ENCODE results near the gene IFFO2.
"Not testable (repeated sequence)": the region's sequence is repeated elsewhere in the genome, so short reads cannot be mapped to it uniquely, and the experiment has no call there.

The IFFO2 gene

DNA sequence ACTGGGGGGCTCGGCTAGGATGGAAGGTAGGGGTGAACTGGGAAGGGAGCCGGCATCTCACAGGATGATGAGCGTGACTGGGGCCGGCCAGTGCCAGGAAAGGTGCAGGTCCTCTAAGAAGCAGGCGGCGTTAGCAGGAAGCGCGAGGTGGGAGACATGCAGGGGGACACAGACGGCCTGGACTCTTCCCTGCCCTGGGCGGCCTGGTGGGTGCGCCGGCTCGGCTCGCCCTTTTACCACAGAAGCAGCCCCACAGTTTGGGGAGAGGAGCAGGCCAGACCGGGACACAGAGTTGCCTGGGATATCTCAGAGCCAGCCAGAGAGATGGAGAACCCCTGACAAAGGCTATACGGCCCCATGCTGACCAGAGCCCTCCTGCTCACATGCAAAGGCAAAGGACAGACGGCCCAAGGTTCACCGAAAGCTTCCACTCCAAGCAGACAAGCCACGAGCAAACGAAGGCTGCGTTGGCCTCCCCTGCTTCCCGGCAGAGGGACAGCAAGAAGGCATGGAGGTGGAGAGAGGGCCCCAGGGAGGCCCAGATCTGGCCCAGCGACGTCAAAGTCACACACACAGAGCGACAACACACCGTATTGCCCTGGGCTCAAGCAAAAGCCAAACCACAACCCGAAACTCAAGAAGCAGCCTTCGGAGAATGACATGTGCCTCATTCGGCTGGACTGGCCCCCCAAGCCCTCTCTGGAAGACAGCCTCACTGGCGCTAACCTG is 39.2 kb downstream of the IFFO2 start:
- DNase-seq = no peak

DNA sequence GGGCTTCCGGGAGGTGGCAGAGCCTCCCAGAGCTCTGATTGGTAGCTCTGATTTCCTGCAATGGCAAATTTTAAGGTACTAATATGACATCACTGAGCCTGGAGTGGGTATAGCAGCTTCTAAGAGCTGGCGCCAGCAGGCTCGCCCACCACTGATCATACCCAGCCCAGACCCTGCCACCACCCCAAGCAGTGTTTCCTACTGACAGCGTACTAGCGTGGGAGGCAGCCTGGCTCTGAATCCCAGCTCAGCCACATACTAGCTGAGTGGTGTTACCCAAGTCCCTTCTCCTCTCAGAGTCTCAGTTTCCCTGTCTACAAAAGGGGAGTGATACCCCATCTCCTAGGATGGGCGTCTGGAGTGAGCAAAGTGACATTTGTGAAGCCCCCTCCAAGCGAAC is 41.1 kb downstream of the IFFO2 start:
- DNase-seq = no peak

DNA sequence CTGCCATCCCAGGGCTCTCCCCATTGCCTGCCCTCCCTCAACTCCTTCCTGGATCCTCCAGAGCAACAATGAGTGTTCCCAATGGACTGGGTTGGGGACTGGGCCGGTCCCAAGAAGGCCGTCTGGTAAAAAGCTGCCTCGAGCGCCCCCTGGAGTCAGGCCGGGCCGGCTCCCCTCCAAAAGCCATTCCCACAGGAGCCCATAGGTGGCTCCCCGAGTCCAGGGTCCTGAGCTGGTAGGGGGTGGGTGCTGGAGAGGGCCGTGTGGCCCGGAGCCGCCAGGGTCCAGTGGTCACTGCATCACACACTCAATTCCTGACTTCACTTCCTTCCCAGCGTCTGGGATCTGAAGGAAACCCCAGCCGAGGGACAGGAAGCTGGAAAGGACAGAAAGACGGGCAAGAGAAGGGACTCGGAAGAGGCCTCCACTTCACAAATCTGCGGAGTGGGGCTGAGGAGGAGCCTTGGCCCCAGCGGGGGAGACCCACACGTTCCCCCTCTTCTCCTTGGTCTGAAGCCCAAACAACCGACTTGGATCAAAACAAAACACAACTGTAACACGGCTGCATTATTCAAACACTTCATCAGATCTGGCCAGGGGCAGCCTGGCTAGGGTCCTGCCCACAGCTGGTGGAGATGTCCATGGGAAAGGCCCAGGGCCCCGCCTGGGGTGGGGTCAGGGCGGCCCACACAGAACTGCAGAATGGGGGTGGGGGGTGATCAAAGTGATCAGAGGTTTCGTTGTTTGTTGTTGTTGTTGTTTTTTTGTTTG is 43.2 kb downstream of the IFFO2 start:
- peak; percentile 71 to 78 for DNase-seq

DNA sequence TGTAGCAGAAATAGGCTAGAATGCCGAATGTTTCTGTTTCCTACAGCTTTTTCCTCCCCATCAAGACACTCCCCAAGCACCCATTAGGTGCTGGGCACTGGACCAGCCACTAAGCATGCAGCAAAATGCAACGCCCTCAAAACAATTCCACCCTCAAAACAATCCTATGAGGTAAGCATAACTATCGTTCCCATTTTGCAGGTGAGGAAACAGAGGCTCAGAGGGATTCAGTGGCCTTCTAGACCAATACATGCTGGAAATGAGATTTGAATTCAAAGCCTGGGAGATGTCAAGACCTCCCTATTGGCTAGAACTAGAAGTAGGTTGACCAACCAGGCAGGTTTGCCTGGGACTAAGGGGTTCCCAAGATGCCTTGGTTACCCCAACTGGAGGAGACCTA is 43.9 kb downstream of the IFFO2 start:
- DNase-seq = no peak

DNA sequence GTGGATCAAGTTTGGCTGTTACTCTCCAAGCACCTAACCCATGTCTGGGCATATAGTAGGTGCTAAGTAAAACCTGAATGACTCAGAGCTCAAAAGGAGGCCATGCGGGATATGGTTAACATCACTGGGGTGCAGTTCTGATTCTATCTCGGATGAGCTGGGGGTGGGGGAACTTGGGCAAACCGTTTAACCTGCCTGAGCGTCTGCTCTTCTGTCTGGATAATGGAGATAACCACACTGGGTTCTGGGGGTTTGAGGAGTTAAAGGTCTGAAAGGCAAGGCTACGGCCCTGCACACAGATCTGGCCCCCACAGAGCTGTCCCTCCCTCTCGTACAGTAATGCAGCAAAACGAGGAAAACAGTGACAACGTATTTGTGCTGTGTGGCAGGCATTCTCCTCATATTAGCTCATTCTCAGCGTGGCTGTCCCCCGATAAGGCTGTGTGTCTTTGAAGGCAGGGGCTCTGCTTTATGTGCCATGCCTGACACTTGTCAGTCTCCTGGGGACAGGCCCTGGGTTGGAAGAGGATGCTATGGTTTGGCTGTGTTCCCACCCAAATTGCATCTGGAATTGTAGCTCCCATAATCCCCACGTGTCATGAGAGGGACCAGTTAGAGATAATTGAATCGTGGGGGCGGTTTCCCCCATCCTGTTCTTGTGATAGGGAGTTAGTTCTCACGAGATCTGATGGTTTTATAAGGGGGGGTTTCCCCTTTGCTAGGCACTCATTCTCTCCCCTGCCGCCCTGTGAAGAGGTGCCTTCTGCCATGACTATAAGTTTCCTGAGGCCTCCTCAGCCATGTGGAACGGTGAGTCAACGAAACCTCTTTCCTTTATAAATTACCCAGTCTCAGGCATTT is 47.3 kb downstream of the IFFO2 start:
- no peak for DNase-seq

DNA sequence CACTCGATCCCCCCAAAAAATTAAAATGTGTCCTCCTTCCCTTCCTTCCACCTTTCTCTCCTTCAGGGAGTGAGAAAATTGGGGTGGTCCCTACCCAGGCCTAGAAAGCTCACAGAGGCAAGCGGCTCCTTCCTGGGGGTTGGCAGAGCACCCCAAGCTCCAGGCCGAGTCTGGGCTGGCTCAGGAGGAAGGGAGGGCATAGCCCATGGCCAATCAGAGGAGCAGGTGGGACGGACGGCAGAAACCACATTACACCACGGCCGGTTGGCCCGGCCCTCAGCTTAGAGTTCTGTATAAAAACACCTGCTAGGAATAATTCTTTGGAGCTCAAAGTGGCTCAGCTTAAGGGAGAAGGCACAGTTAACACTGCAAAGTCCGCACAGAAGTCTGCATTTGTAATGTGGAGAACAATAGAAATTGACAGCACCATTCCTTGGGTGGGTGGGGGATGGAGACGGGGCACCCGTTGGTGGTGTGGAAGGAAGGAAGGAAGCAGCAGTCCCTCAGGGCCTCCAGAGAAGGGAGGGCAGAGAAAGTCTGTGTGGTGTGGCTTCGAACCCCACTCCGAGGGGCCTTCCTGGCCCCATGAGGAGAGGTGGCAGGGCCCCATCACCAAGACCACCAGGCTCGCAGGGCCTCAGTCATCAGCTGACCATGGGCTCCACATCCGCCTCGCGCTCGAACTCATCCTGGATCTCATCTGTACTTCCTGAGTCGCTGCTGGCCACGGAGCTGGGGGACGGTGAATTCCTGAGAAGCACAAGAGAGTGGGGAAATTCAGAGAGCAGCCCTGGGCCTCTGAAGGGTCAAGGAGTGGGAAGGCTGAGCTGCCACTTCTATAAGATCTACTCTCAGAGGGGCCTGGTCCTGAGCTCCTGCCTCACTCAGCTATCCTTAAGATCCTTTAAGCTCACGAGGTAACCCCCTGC is 48.3 kb downstream of the IFFO2 start:
- DNase-seq = no peak

DNA sequence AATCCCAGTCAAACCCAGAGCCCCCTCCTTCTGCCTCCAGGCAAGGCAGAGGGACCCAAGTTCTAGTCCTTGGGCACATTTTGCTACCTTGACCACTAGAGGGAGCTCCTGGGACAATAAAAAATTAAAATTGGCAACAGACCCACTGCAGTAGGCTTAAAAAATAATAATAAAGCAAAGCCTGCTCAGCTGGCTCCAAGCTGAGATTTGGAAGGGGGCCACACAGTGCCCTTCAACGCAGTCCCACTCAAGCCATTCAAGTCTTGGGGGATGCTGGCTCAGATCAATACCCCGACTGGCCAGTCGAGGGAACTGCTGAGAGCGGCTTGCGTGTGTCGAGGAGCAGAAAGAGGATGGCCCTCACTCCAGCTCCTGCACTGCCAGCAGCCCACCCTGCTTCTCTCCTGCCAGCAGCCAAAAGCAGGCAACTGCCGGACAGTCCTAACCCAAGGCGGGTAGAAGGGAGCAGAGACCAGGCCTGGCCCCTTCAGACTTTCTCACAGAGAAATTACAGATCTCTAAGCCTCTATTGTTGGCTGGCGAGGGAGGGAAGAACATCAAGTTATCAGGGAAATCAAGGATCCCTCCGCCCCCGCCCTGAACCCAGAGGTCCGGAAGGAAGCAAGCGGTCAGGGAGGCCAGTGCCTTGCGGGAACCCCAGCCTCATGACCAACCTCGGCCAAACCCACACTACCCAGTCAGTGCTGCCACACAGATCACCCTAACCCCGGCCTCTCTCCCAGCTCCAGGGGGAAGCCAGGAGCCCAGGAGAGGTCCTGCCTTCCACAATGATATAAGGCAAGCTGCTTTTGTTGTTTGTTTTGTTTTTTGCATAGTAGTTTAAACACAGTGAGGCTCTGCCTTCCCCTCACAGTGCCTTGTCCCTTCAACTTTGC is 49.2 kb downstream of the IFFO2 start:
- peak; percentile 62 to 85 for DNase-seq

DNA sequence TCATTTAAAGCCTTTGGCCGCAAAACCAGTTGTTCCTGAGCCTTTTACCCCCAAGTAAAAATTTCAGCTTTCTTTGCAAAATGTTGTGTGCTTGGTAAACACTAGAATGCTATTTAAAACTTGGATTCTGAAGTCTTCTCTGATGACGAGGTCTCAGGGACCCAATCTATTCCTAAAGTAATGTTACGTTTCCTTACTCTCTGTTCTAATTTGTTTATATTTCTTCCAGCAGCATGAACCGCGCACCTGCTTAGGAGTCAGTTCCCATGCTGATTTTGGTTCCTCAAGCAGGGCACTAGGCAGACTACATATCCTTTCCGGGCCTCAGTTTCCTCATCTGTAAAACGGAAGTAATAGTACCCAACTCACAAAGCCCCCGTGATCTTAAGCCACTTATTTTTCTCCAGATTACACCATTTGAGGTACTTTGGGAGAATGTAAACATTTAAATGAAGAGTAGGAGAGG is 53.2 kb downstream of the IFFO2 start:
- no peak for DNase-seq

DNA sequence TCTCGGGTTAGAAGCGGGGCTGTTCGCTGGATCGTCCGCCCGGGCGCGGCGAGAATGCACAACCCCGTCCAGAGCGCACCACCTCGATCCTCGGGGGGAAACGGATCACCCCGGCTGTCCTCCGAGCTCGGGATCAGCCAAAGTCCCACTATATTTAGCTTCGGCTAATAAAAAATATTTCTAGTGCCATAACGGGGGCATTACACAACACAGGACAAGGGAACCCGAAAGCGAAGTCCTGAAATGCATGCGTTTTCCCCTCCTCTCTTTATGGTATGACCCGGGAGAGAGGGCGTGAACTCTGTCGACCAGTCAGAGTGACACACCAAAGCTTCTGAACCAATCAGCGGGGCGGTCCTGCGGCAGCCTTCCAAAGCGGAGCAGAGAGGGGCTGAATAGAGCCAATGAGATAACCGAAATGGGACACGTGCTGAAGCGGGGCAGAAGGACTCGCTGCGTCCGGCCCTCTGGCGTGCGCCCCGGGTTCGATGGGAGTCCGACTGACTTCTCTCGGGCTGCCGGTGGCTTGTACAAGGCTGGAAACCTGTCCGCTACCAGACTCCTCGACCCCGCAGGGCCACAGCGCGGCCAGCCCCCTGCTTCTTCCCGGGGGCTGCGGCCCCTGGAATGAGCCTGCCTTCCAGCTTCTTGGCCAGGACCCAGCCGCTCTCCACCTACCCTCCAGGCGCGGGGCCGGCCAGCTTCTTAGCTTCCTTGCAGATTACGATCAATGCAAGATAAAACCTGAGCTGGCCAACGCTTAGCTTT is 53.8 kb downstream of the IFFO2 start, which contains the start of gene ALDH4A1:
Gene ALDH4A1 (minus strand): TSS at position 33 of the 768 bp plus-strand sequence. CDS start 32 bp downstream, at position 1.
- peak; percentile 96 to 97 for DNase-seq

DNA sequence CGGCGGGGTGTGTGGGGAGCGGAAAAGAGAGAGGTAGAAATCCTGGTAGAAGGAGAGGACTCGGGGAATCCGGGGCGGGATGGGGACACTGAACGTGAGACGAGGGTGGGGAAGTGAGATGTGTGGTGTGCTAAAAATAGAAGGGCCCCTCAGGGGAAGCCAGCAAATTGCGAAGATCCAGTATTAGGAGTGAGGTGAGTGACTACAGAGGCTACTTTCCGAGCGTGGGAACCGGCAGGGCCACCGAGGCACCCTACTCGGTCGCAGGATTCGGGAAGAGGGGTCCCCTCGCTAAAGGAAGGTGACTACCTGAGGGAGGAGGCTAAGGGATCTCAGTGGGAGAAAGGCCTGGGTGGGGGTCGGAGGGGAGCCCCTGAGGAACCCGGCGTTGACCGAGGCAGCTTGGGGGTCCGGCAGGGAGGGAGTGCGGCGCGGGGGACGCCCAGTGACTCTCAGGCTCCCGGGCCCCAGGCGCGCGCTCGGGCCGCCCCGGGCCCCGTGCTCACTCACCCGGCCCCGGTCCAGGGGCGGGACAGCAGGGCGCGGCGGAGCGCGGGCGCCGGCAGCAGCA is 54.4 kb downstream of the IFFO2 start:
- no peak for DNase-seq

DNA sequence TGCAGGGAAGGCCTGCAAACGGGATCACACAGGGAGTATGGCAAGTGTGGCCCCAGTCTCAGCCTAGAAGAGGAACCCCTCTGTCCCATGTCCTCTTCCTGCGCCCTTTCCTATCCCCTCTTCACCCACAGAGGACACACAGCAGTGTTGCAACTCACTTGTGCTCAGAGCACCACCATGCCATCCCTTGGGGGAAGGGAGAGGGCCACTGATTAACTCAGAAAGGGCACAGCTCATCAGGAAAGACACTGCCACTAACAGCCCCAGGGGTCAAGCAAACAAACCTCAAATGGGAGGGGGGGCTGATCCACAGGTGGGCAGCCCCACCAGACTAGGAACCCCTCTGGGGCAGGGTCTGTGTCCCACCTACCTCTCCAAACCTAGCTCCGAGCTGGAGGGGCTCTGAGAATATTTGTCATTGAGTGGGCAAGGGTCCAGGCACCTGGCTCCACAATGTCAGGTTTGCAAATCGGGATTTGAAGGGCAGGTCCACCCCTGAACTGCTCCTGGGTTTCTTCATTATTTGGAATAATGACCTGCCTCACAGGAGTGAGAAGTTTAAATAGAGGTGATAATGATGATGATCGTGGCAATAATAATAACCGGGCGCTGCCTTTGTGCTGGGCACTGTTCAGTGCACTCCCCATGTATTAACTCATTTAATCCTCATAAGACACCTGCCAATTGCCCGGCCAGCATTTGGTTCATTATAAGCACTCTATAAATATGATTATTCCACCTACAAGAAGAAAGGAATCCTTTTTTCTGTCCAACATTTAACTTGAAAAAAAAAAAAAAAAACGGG is 55.1 kb downstream of the IFFO2 start:
- no peak for DNase-seq

DNA sequence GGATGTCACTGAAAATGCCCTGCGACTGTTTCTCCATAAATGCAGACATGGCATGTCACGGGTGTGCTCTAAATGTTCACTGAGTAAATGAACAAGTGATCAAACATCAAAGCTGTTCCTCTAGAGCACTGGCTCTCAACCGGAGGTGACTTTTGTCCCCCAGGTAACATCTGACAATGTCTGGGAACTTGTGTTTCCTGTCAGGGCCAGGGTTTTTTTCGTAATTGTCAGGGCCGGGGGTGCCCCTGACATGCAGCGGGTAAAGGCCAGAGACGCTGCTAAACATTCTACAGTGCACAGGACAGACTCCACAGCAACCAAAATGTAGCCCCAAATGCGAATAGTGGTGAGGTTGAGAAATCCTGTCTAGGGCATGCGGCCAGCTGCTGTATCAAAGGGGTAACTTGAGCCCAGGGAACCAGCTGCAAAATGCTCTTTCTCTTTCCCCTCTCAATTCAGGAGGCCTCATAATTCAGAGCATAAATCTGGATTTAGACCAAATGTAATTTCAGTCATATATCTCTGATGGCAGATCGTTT is 56.1 kb downstream of the IFFO2 start:
- DNase-seq = no peak

DNA sequence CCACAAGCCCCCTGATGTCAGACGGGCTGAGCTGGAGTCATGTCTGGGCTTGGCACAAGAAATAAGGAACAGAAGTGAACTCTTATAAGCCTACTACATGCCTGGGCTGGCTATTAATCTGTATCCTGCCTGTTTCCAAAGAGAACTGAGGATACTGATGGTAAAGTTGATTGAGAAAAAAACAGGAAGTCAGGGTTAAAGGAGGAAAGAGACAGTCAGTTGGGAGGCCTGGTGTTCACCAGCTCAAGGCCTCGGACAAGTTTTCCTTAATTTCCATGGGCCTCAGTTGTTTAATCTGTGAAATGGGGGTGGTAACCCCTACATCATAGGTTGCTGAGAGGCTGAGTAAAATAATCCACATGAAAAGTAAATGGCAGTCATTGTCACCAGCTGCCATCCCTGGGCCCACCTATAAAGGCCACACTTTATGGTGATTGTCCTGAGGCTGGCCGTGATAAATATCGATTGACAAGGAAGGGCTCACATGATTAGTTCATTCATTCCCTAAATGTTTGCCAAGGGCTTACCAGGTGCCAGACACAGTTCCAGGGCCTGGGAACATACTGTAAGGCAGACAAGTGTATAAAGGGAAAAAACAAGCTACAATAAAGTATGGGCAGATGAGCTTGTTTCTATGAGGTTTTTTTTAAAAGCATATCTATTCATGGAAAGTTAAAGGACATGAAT is 57.0 kb downstream of the IFFO2 start:
- DNase-seq = no peak

DNA sequence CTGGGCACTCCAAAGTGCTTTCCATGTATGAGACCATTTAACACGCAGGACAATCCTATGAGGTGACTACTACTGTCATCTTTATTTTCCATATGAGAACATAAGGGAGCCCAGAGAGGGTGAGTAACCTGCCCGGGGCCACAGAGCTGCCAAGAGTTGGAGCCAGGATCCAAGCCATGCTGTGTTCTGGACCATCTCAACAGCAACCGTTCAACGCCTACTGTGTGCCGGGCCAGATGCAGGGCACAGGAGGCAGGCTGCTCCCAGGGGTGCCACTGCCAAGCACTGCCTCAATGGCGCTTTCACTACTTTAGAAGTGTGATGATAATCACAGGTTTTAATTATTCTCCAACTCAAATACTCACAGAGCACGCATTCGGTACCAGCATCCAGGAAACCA is 57.9 kb downstream of the IFFO2 start:
- no peak for DNase-seq

DNA sequence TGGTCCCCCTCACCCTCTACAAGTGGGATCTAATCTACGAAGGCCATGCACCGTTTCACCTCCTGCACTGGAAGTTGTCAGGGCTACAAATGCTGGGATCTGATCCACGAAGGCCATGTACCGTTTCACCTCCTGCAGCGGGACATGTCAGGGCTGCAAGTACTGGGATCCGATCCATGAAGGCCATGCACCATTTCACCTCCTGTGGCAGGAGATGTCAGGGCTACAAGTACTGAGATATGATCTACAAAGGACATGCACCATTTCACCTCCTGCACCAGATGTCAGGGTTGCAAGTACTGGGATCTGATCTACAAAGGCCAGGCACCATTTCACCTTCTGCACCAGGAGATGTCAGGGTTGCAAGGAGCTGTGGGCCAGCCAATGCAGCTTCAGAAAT is 61.2 kb downstream of the IFFO2 start:
- DNase-seq = no peak

DNA sequence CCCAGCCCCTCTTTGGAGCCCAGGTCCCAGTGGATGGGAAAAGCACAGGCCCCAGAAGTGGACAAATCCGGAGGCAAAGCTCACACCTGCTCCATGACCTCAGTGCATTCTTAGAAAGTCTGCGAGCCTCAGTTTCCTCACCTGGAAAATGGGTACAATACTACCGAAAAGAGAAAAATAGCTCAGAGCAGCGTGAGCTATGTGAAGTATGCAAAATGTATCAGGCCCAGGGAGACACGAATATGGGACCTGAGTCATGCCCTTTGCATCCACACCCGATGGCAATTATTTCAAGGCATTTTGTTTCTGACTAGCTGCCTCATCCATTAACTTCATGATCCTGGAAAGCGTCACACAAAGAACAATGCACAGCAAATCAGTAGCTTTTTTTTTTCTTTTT is 63.4 kb downstream of the IFFO2 start:
- DNase-seq = no peak

DNA sequence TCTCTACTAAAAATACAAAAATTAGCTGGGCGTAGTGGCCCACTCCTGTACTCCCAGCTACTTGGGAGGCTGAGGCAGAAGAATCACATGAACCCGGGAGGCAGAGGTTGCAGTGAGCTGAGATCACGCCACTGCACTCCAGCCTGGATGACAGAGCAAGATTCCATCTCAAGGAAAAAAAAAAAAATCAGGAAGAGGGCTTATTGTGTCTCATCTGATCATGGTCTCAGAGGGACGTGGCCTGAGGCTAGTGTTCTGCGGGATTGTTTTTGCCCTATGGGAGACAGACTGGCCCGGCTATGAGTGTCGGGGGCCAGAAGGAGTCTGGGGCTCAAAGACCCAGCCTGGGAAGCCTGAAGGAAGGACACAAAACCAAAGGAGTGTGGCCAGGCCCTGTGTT is 64.6 kb downstream of the IFFO2 start:
- DNase-seq = not testable (repeated sequence)

DNA sequence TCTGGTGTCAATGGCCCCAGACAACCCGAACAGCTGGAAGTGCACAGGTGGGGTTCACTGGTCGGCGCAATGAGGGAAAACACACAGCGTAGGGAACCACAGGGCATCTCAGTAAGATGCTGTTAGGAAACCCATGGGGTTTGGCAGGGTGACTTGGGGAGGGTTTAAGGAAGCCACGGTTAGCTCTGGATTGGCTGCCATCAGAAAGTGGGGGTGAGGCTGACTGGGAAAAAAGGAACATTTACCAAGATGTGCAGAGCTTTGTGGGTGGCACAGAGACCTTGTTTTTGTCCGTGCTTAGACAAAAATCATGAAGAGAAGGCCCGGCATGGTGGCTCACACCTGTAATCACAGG is 65.1 kb downstream of the IFFO2 start:
- DNase-seq = no peak
